NCI-H748 (cell line): ENCODE data around the gene COX4I1.

Experiments used
- DNase-seq: peaks from one replicate; lab custom pipeline; 2025; ENCODE audit not compliant: unreplicated experiment; lab: John Stamatoyannopoulos, UW

COX4I1 gene

DNA sequence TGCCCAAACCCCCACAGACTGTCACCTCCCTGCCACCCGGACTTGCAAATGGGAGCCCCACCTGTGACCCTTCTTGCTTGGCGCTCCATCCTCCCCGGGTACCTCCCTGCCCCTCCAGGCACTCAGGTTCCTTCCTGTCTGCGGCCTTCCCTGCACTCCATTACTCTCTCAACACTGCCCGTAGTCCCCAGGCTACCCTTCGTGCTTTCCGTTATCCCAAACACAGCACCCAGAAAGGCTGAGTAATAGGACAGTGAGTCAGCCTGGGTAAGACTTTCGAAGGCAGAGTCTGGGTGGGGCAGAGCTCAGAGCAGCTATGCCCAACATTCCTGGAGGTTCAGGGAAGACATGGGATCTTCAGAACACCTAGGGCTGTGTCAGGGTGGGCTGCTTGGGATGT is 32.0 kb upstream of the COX4I1 start:
- DNase-seq: no peak

DNA sequence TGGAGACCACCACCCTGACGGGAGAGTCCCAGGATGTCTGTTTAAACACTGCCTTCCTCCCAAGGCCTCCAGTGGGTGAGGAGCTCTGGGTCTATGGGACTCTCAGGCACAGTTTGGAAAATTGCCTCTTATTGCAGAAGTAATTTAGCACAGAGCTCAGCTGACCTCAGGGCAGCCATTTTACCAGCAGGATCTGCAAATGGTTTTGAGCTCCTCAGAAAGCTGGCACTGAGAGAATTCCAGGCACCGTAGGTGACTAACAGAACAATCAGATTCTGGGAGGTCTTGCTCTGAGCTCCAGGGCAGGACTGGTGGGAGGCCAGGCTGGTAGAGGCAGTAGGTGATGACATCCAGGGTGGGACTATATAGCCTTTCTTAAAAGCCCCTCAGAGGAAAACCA is 31.3 kb upstream of the COX4I1 start:
- DNase-seq: no peak

DNA sequence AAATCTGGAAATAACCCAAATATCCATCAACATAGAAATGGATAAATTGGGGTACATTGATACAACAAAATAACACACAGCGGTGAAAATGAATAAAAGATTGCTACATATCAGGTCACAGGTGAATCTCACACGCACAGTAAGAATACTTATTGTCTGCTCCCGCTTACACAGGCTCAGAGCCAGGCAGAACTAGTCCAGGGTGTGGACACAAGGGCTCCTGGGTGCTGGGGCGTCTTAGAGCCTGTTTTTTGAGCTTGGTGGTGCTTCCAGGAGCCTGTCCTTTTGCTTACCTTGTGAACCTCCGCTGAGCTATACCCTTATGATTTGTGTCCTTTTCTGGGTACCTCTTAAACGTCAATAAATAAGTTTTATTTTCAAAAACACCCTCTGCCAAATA is 28.8 kb upstream of the COX4I1 start:
- DNase-seq: no peak

DNA sequence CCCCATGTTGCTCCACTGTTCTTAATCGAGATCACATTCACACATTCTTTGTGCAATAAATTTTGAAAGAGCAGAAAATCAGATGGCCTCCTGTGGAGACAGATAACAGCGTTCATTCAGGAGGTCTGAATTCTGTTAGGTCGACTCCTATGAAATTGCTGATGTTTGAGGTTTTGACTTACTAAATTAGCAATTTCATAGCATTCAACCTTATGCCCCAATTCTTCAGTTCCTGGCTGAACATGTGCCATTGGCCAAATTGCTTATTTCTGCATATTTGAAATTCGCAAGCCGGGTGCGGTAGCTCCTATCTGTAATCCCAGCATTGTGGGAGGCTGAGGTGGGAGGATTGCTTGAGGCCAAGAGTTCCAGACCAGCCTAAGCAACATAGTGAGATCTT is 26.5 kb upstream of the COX4I1 start:
- DNase-seq: no peak

DNA sequence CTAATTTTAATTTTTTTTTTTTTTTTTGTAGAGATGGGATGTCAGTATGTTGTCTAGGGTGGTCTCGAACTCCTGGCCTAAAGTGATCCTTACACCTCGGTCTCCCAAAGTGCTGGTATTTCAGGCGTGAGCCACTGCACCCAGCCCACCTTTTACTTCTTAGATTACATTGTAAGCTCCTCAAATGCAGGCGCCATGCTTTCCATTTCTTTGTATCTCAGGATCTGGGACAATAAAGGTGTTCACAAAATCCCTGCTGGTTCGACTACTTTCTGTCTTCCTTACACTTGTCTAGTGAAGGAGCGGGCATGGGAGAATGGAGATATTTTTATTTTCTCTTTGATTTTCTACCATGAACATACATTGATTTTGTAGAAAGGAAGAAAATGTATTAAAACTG is 25.4 kb upstream of the COX4I1 start:
- DNase-seq: no peak

DNA sequence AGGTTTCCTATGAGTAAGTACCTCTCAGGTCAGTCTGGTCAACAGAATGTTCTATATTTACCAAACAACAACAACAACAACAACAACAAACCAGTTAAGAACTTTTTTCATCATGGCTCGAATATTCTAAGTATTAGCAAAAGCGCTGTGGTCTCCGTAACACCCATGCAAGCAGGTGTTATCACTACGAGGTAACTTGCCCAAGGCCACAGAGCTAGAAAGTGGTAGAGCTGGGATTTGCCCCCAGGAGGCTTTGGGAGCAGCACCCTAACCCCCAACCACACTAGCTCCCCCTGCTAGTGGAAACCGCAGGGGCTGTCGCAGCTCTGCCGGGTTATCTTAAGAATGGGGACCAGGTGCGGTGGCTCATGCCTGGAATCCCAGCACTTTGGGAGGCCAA is 24.7 kb upstream of the COX4I1 start:
- DNase-seq: no peak

DNA sequence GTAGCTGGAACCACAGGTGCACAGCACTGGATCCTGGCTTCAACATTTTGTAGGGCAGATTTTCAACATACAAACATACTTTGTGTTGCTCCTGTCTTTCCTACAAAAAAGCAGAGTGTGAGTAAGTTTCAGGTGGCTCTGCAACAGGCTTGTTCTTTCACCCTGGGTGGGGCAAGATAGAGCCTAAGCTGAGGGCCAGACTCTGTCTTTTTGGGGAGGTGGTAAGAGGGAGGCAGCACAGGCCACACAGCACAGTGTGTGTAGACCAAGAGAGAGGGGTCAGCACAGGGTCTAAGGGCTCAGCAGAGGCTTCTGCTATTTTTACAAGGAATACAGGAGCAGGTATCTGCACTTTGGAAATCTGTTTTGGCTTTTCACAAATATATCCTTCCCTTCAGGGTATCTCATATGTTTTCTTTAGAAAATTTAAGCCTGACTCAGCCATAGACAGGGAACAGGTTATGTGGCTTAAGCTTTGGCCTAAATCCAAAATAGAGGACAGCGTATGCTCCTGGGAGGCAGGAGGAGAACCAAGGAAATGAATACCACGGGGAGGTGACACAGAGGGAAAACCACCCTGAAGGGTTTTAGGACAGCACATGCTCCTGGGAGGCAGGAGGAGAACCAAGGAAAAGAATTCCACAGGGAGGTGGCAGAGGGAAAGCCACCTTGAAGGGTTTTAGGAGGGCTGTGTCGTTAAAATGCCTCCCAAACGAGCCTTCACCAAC is 21.7 kb upstream of the COX4I1 start:
- no peak for DNase-seq

DNA sequence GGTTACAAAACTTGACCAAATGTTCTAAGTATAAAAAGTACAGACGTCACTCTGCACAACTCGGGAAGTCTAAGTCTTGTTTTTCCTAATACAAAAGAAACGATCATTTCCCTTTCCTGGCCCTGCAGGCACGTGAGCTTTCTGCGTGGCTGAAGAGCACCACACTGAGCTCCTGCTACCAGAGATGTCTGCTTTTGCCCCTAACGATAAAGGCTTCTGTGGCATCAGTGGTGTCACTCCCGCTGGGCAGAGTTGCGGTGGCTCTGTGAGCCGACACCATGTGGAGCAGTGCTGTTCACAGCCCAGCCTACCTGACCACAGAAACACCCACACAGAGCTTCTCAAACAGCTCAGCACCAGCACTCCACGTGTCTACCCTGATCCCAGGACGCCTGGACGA is 20.6 kb upstream of the COX4I1 start:
- DNase-seq: no peak

DNA sequence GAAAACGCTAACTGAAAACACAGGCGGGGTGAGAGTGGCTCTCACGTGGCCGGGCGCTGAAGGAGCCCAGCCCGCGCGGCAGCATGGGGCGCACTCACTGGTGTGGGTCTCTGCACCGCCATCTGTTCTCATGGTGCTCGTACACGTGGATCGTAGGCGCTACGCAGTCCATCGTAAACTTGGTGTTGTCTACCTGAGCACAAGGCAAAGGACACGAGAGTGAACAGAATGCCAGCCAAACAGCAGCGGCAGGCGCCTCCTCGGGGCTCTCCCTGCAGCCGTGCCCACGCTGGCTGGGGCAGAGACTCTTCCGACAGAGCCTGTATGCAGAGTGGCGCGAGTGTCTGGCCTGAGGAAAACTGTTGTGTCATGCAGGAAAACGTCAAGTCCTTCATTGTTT is 19.2 kb upstream of the COX4I1 start:
- DNase-seq: no peak

DNA sequence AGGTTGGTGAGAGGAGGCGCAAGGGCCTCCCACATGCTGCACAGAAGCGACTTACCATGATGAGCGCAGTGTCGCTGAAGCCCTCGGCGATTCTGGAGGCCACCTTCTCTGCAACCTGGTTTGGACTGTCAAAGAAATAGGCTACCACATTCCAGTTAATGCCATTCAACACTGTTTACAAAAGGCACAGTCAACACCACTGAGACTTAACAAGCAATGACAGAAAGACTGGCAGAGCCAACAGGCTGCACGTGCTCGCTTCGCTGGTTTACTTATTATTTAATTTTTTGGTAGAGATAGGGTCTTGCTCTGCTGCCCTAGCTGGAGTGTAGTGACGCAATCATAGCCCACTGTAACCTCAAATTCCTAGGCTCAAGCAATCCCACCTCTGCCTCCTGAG is 18.3 kb upstream of the COX4I1 start:
- DNase-seq: no peak

DNA sequence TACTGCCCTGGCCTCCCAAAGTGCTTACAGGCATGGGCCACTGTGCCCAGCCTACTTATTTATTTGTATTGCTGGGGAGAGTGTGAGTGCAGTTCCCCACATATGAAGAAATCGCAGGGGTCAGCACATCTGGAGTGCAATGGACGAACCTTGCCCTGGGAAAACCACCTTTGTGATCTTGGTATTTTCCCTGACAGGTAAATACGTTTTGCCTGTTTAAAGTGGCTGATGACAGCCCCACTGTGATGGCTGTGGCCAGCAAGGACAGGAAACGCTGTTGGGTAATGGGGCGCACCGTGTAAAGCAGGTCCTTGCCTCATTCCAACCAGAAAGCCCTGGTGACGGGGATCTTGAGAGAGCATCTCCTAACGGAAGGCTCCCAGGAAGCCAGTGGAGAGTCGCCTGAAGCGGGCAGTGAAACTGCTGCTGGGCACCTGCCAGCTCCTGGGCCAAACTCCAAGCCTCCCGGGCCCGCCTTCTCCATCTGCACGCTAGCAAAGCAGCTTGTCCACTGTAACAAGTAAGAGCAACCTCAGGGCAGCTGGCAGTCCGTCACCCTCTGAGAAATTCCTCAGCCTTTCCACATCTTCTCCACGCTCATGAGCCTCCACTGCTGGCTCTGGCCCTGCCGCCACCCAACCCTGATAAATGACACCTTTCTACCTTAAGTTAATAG is 17.7 kb upstream of the COX4I1 start:
- DNase-seq: no peak

DNA sequence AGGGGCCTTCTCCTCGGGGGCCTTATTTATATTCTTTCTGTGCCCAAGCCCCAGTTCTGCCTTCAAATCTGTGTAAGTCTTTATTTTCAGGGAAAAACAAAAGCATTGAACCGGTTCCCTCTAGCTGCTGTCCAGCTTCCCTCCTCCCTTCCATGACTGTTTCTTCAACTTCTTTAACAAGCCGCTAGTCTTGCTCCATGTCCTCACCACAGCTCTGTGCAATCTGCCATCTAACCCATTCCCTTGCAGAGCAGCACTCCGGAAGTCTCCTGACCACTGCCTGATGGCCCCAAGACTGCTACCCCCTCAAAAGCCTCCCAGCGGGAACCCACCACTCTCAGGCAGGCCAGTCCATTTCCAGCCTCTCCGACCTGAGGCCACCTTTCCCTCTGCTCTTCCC is 17.0 kb upstream of the COX4I1 start:
- no peak for DNase-seq

DNA sequence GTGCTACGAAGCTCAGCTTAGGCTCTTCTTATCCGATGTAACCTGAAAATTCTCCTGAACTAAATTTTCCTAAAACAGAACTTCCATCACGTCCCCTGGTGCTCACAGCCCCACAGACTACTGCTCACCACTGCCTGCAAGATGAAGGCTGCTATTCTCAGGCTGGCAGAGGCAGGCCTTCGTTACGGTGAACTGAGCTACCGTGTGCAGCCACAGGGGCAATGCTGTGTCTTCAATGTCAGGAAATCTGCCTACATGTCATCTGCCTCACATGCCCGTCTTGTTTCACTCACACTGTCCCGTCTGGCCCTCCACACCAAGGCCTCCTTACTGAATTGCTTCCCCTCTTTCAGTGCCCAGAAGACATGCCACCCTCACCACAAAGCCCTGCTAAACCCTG is 16.1 kb upstream of the COX4I1 start:
- DNase-seq: no peak

DNA sequence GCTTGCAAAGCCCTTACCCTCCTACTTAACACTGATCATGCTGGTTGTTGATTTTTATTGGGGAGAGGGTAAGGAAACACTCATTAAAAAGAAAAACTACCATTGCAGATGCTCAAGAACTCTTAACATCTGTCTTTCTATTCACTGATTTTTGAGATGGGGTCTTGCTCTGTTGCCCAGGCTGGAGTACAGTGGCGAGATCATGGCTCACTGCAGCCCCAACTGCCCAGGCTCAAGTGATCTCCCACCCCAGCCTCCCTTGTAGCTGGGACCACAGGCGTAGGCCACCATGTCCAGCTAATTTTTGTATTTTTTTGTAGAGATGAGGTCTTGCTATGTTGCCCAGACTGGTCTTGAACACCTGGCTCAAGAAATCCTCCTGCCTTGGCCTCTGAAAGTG is 14.7 kb upstream of the COX4I1 start:
- DNase-seq: no peak

DNA sequence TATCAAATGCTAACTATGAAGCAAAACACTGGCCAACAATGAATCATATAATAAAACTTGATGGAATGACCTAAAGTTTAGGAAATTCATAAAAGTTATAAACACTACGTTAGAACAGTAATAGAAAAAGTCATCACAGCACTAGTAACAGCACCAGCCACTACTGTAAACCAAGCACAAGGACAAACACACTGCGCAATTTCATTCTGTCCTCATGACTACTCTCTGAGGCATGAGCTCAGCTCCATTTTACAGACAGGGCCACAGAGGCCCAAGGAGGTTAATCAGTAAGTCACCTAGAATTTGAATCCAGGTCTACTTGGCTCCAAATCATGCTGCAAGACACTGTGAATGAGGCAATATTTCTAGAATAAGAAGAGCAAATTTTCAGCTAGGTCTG is 13.6 kb upstream of the COX4I1 start:
- DNase-seq: no peak

DNA sequence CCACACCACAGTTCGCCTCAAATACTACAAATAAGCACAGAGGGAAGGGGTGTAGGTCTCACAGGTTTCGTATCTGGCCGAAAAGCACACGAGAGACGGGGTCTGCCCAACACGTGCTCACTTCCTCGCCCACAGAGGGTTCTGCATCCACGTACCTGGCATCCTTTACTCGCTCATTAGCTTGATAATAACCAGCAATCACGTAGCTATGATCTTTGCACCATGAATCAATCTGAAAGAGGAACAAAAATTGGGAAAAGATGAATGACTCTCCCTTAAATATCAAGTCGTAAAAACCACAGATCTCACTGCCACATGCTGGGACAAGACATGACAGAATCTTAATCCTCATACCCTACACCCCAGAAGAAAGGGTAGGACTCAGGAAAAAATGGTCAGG is 10.7 kb upstream of the COX4I1 start:
- DNase-seq: no peak

DNA sequence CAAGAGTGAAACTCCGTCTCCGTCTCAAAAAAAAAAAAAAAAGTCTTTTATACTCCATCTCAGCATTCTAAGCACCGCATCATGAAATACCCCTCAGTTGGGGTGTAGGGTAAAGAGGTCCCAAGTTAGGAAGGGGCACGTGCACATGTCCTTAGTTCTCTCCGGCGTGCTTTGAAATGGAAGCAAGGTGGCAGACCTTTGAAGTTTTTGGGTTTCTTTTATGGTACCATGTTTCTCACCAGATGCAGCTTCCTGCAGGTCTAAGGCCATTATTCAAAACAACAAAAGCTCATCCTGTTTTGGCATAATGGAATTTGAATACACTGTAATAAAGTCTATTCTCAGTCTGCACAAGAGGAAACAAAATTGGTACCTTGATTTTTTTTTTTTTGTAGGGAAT is 9.7 kb upstream of the COX4I1 start:
- no peak for DNase-seq

DNA sequence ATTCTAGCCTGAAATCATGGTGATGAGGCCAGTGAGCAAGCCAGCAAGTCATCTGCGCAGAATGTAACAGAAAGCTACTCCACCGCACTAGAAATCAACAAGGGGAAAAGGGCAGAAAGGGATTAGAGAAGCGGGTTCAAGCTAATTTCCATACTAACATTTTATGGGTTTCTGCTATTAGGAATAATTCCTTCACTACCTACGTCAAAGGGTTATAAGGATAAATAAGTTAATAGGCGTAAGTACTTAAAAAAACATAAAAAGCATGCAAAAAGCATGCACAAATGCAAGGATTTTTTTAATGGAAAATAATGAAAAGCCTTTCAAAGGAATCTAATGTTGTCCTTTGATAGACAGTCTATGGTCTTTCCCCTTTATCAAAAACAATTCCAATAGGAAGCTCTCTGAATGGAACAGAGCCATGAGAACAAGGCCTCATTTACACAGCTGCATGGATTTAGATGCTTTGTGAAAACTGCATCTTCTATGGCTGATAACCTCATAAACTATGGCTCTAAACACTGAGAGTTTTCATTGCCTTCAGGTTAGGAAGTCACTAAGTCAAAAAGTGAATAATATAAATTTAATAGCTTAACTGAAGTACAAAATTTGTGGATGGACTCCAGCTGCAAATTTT is 5.7 kb upstream of the COX4I1 start:
- DNase-seq: no peak

DNA sequence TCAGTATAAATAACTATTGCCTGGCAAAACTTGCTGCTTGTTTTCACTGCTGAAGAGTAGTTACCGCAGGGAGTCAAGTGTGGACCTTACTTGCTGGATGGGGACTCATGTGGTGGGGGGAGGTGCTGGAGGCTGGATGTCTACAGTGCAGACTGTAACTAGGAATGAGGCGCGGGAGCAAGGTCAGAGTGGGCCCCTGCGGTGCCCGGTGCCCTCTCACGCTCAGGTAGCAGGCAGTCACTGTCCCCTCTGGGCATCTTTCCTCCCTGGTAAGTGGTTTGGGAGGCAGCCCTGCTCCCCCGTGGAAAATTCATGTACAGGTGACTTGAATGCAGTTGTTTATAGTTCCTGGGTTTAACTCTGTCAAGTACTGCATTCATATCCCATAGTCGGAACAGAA is 4.8 kb upstream of the COX4I1 start:
- no peak for DNase-seq

DNA sequence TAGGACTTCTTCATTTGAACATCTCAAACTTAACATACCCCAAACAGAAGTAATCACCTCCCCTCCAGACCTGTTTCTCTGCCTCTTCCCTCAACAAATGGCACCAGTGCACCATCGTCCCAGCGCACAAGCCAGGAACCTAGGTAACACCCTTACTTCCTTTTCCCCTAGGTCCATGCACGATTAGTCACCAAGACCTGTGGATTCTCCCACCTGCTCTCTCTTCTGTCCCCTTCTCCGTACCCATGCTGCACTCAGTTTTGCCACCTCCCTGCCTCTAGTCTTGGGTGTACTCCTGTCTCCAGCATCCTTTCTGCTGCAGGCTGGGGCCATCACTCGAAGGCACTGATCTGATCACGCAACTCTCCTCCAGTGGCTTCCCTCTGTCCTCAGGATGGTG is 3.3 kb upstream of the COX4I1 start:
- DNase-seq: no peak

DNA sequence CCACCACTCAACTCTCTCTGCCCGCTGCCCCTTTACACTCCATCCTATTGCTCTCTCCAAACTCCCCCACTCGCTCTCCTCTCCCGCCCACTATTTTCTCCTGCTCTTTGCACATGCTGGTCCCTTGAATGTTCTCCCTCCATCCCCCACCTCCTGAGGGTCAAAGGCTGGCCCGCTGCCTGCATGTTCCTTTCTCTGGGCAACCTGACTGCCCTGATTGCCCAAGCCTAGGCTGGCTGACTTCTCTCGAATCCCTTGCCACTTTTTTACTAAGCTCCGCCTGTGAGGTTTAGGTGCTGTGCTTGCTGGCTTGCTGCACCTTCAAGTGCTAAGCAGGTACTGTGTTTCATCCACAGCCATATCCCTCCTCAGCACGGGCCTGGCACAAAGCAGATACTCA is 2.9 kb upstream of the COX4I1 start:
- DNase-seq: no peak

DNA sequence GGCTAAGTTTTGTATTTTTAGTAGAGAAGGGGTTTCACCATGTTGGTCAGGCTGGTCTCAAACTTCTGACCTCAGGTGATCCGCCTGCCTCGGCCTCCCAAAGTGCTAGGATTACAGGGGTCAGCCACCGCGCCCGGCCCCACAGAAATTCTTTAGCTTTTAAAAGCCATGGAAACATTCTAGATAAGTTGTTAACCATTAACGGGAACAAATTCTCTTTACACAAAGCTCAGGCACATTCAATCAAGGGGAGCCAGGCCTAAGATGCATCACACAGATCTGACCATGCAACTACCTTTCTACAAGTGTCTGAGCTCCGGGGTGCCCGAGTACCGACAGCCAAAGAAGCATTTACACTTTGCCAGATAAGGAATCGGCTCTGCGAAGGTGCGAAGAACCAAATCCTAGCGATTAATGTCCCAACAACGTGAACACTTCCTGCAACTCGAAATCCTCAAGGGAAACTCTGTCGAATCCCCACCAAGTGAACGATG is 1.2 kb upstream of the COX4I1 start:
- DNase-seq: no peak
